ENCODE results near the gene SYCN.

SYCN gene

GRCh38 chr19:39171479-39172465 lies 32.3 kb downstream of the SYCN start:
- no peak for DNase-seq (ENCODE audit: low read depth)

GRCh38 chr19:39170386-39171231 lies 33.5 kb downstream of the SYCN start:
- DNase-seq (ENCODE audit: low read depth) = no peak

- DNase-seq (ENCODE audit: low read depth) = no peak
These were observed 34.8 kb downstream of the SYCN start for GRCh38 chr19:39169143-39169810.

- no peak for DNase-seq (ENCODE audit: low read depth)
These were observed 35.6 kb downstream of the SYCN start for GRCh38 chr19:39168258-39169142.

GRCh38 chr19:39167461-39168257 lies 36.4 kb downstream of the SYCN start:
- DNase-seq (ENCODE audit: low read depth) = no peak

GRCh38 chr19:39166571-39167391 lies 37.3 kb downstream of the SYCN start:
- no peak for DNase-seq (ENCODE audit: low read depth)

- no peak for DNase-seq (ENCODE audit: low read depth)
These were observed 38.2 kb downstream of the SYCN start for GRCh38 chr19:39165857-39166256.

GRCh38 chr19:39164289-39164688 lies 39.8 kb downstream of the SYCN start:
- no peak for DNase-seq (ENCODE audit: low read depth)

- DNase-seq (ENCODE audit: low read depth) = no peak
These were observed 40.4 kb downstream of the SYCN start for GRCh38 chr19:39163621-39164020.

GRCh38 chr19:39162441-39163043 lies 41.5 kb downstream of the SYCN start:
- no peak for DNase-seq (ENCODE audit: low read depth)

GRCh38 chr19:39160889-39161672 lies 43.0 kb downstream of the SYCN start:
- DNase-seq (ENCODE audit: low read depth) = no peak

GRCh38 chr19:39160523-39160861 lies 43.6 kb downstream of the SYCN start:
- DNase-seq (ENCODE audit: low read depth) = no peak

- no peak for DNase-seq (ENCODE audit: low read depth)
These were observed 45.3 kb downstream of the SYCN start for GRCh38 chr19:39158646-39159260.

- DNase-seq (ENCODE audit: low read depth) = no peak
These were observed 46.1 kb downstream of the SYCN start for GRCh38 chr19:39157997-39158389.

- no peak for DNase-seq (ENCODE audit: low read depth)
These were observed 46.6 kb downstream of the SYCN start for GRCh38 chr19:39157275-39157996.

GRCh38 chr19:39156326-39157230 lies 47.5 kb downstream of the SYCN start:
- DNase-seq (ENCODE audit: low read depth) = no peak
